Activated CD8-positive, alpha-beta memory T cell treated with anti-CD3 and anti-CD28 coated beads for 36 hours (primary cell): Measurements from ENCODE around the gene DNAJB2. TPM values are rescaled to one million over a fixed set of nuclear protein-coding genes. Genes with fewer than 3 reads are reported as not detected.
"Not testable (repeated sequence)": the region's sequence is repeated elsewhere in the genome, so short reads cannot be mapped to it uniquely, and the experiment has no call there.

ENCODE experiments used
- CTCF ChIA-PET: fragments of 350-600 bp; sonication (Branson Sonifier 250); formaldehyde crosslinking; loops from one replicate; lab custom pipeline; 2021; ENCODE audit warnings: antibody characterized with exemption; lab: Charles Lee
- POLR2A ChIA-PET: fragments of 350-600 bp; sonication (Branson Sonifier 250); formaldehyde crosslinking; loops from one replicate; lab custom pipeline; 2021; ENCODE audit warnings: antibody characterized with exemption; lab: Charles Lee
- total RNA-seq, 2 experiments: library from RNA; stranded (reverse); gene quantifications; one replicate each; pipeline ENCODE4 v1.2.3, GENCODE V29; 2021

DNAJB2 gene
- total RNA-seq, 2 experiments from 2014 or later, result 50.2 to 53.5 TPM

- ChIA-PET CTCF (interaction anchor here (0.8 to 3.0 kb wide), 4 partner anchors 8 to 48 kb away, joined by 3 to 10 read pairs (median 3); no protein-coding TSS in a partner anchor), POLR2A (no interaction called here)
These were observed 26.9 kb downstream of the DNAJB2 start for GRCh38 chr2:219306047-219306446.

GRCh38 chr2:219308142-219309101, 29.3 kb downstream of the DNAJB2 start:
- ChIA-PET CTCF (interaction anchor here (0.6 to 2.0 kb wide), 2 partner anchors 14 to 41 kb away, joined by 4 to 5 read pairs; no protein-coding TSS in a partner anchor), POLR2A (no interaction called here)

GRCh38 chr2:219309278-219309677, 30.1 kb downstream of the DNAJB2 start, which contains the start of gene PTPRN:
Gene PTPRN, minus strand, starts transcription at chr2:219309401. Its CDS starts 69 bp downstream, at chr2:219309332.
- ChIA-PET POLR2A (no interaction called here), CTCF (interaction anchor here (2.0 kb wide), 1 partner anchor 14 kb away, joined by 5 read pairs; no protein-coding TSS in a partner anchor)

GRCh38 chr2:219312683-219313263, 33.6 kb downstream of the DNAJB2 start:
- POLR2A ChIA-PET, result not testable (repeated sequence)
- CTCF ChIA-PET, result interaction anchor here (1.5 kb wide), 1 partner anchor 18 kb away, joined by 5 read pairs; no protein-coding TSS in a partner anchor

- ChIA-PET POLR2A (no interaction called here), CTCF (interaction anchor here (0.7 to 1.3 kb wide), 3 partner anchors 18 to 357 kb away, joined by 3 to 4 read pairs (median 3); no protein-coding TSS in a partner anchor)
These were observed 35.8 kb downstream of the DNAJB2 start for GRCh38 chr2:219314804-219315468.

- POLR2A ChIA-PET, result no interaction called here
- CTCF ChIA-PET, result interaction anchor here (0.6 to 0.7 kb wide), 2 partner anchors 112 to 826 kb away, joined by 5 read pairs; no protein-coding TSS in a partner anchor
These were observed 44.3 kb downstream of the DNAJB2 start for GRCh38 chr2:219323434-219323833.

- ChIA-PET POLR2A (no interaction called here), CTCF (interaction anchor here (1.2 kb wide), 1 partner anchor 39 kb away, joined by 3 read pairs; no protein-coding TSS in a partner anchor)
These were observed 46.0 kb downstream of the DNAJB2 start for GRCh38 chr2:219325136-219325535.

GRCh38 chr2:219325657-219326315, 46.6 kb downstream of the DNAJB2 start:
- POLR2A ChIA-PET, result no interaction called here
- CTCF ChIA-PET, result no interaction called here

GRCh38 chr2:219327719-219328118, 48.6 kb downstream of the DNAJB2 start:
- POLR2A ChIA-PET, result no interaction called here
- CTCF ChIA-PET, result no interaction called here

GRCh38 chr2:219331560-219332213, 52.5 kb downstream of the DNAJB2 start:
- CTCF ChIA-PET, result interaction anchor here (1.1 to 1.2 kb wide), 3 partner anchors 10 to 304 kb away, joined by 3 to 4 read pairs (median 4); no protein-coding TSS in a partner anchor
- POLR2A ChIA-PET, result no interaction called here

- ChIA-PET POLR2A (no interaction called here), CTCF (interaction anchor here (1.2 kb wide), 1 partner anchor 305 kb away, joined by 4 read pairs; no protein-coding TSS in a partner anchor)
These were observed 53.4 kb downstream of the DNAJB2 start, which contains the start of gene RESP18 for GRCh38 chr2:219332542-219332941. Gene RESP18, minus strand, starts transcription at chr2:219332744.

- ChIA-PET CTCF (interaction anchor here (1.2 kb wide), 1 partner anchor 39 kb away, joined by 3 read pairs; no protein-coding TSS in a partner anchor), POLR2A (no interaction called here)
These were observed 54.9 kb downstream of the DNAJB2 start for GRCh38 chr2:219334076-219334475.

GRCh38 chr2:219335373-219335786, 56.2 kb downstream of the DNAJB2 start:
- ChIA-PET CTCF (no interaction called here), POLR2A (no interaction called here)

Other genes with a start within 250 kb of the DNAJB2 start
- gene CFAP65, start 237.8 kb upstream of the DNAJB2 start, total RNA-seq, result not detected
- gene IHH, start 218.4 kb upstream of the DNAJB2 start, total RNA-seq, result not detected
- 10 to 100 TPM; 20.0 to 20.9 TPM for gene NHEJ1, start 118.6 kb upstream of the DNAJB2 start, total RNA-seq
- 1 to 10 TPM; 1.8 to 2.9 TPM for gene SLC23A3, start 109.3 kb upstream of the DNAJB2 start, total RNA-seq
- gene CNPPD1, start 102.4 kb upstream of the DNAJB2 start, total RNA-seq, result 10 to 100 TPM; 53.8 to 58.2 TPM
- 10 to 100 TPM; 68.3 to 69.1 TPM for gene RETREG2, start 101.1 kb upstream of the DNAJB2 start, total RNA-seq
- gene ZFAND2B, start 72.6 kb upstream of the DNAJB2 start, total RNA-seq, result 10 to 100 TPM; 29.3 to 33.3 TPM
- gene ABCB6, start 60.4 kb upstream of the DNAJB2 start, total RNA-seq, result 10 to 100 TPM; 20.8 to 25.6 TPM
- 10 to 100 TPM; 55.9 to 57.4 TPM for gene ATG9A, start 49.7 kb upstream of the DNAJB2 start, total RNA-seq
- 100 to 1,000 TPM; 109 TPM for gene ANKZF1, start 49.6 kb upstream of the DNAJB2 start, total RNA-seq
- 1 to 10 TPM; 3.8 to 4.2 TPM for gene GLB1L, start 33.9 kb upstream of the DNAJB2 start, total RNA-seq
- gene STK16, start 33.9 kb upstream of the DNAJB2 start, total RNA-seq, result 10 to 100 TPM; 34.4 to 35.8 TPM
- not detected for gene TUBA4B, start 26.1 kb upstream of the DNAJB2 start, total RNA-seq
- 100 to 1,000 TPM; 221 TPM for gene TUBA4A, start 25.4 kb upstream of the DNAJB2 start, total RNA-seq
- gene PTPRN, start 30.0 kb downstream of the DNAJB2 start, total RNA-seq, result under 1 TPM; 0.04 to 0.42 TPM
- gene RESP18, start 53.4 kb downstream of the DNAJB2 start, total RNA-seq, result not detected
- gene DNPEP, start 108.5 kb downstream of the DNAJB2 start, total RNA-seq, result 100 to 1,000 TPM; 110 to 115 TPM
- gene DES, start 139.0 kb downstream of the DNAJB2 start, total RNA-seq, result not detected
- gene SPEG, start 155.5 kb downstream of the DNAJB2 start, total RNA-seq, result under 1 TPM; 0.78 to 0.95 TPM
- 10 to 100 TPM; 37.5 to 40.5 TPM for gene GMPPA, start 219.5 kb downstream of the DNAJB2 start, total RNA-seq
- not detected for gene ASIC4, start 235.1 kb downstream of the DNAJB2 start, total RNA-seq